Astrocyte (in vitro differentiated cells and primary cell): ENCODE results near the gene GTF3C6. TPM values are rescaled to one million over a fixed set of nuclear protein-coding genes. Genes with fewer than 3 reads are reported as not detected.

Experiments
- DNase-seq: peaks from one replicate; pipeline ENCODE4 v3.0.0-alpha.2; 2010; ENCODE audit warnings: low read depth
- FAIRE-seq: peaks from 2 replicates; lab custom pipeline; 2011; peaks lifted over from hg19 to GRCh38; lab: Jason Lieb, UNC
- H2AFZ ChIP-seq: 2 replicates; pipeline ENCODE4 v1.6.0; 2012; ENCODE audit warnings: low read depth, low read length, inconsistent platforms
- H3K27ac ChIP-seq: 2 replicates; pipeline ENCODE4 v1.5.1; 2011; ENCODE audit warnings: low read depth, low read length, inconsistent platforms
- H3K27me3 ChIP-seq: 2 replicates; pipeline ENCODE4 v1.6.0; 2011; ENCODE audit warnings: low read length, inconsistent platforms; ENCODE audit not compliant: insufficient read depth
- H3K36me3 ChIP-seq: 2 replicates; pipeline ENCODE4 v1.5.1; 2011; ENCODE audit warnings: low read length, inconsistent platforms; ENCODE audit not compliant: insufficient read depth
- H3K4me1 ChIP-seq: 2 replicates; pipeline ENCODE4 v1.5.1; 2011; ENCODE audit warnings: low read length, inconsistent platforms; ENCODE audit not compliant: insufficient read depth
- H3K4me2 ChIP-seq: 2 replicates; pipeline ENCODE4 v1.6.0; 2012; ENCODE audit warnings: low read length, inconsistent platforms
- H3K4me3 ChIP-seq: 2 replicates; pipeline ENCODE4 v1.5.1; 2011; ENCODE audit warnings: low read depth, mild to moderate bottlenecking, low read length, inconsistent platforms; ENCODE audit not compliant: insufficient read depth
- H3K79me2 ChIP-seq: 2 replicates; pipeline ENCODE4 v1.6.0; 2012; ENCODE audit warnings: mild to moderate bottlenecking, low read length, inconsistent platforms; ENCODE audit not compliant: insufficient read depth
- H3K9ac ChIP-seq: 2 replicates; pipeline ENCODE4 v1.6.0; 2012; ENCODE audit warnings: mild to moderate bottlenecking, low read length, inconsistent platforms
- H3K9me3 ChIP-seq: 2 replicates; pipeline ENCODE4 v1.5.1; 2012; ENCODE audit warnings: low read depth, mild to moderate bottlenecking, low read length, inconsistent platforms; ENCODE audit not compliant: insufficient read depth
- H4K20me1 ChIP-seq: 2 replicates; pipeline ENCODE4 v1.6.0; 2012; ENCODE audit warnings: low read length, inconsistent platforms; ENCODE audit not compliant: insufficient read depth
- H3K27ac Mint-ChIP-seq: one replicate; pipeline ENCODE4 v1.8.0; 2021; ENCODE audit warnings: mild to moderate bottlenecking, mixed read lengths; ENCODE audit not compliant: unreplicated experiment
- H3K27me3 Mint-ChIP-seq: one replicate; pipeline ENCODE4 v1.8.0; 2021; ENCODE audit warnings: low read depth, mixed read lengths; ENCODE audit not compliant: unreplicated experiment
- H3K36me3 Mint-ChIP-seq: one replicate; pipeline ENCODE4 v1.8.0; 2021; ENCODE audit warnings: low read depth, mixed read lengths; ENCODE audit not compliant: unreplicated experiment
- H3K4me1 Mint-ChIP-seq: one replicate; pipeline ENCODE4 v1.8.0; 2021; ENCODE audit warnings: low read depth, mixed read lengths; ENCODE audit not compliant: unreplicated experiment
- H3K4me3 Mint-ChIP-seq: one replicate; pipeline ENCODE4 v1.8.0; 2021; ENCODE audit warnings: mild to moderate bottlenecking, moderate library complexity, mixed read lengths; ENCODE audit not compliant: unreplicated experiment
- H3K9me3 Mint-ChIP-seq: one replicate; pipeline ENCODE4 v1.8.0; 2021; ENCODE audit warnings: mild to moderate bottlenecking, mixed read lengths; ENCODE audit not compliant: unreplicated experiment
- EZH2 ChIP-seq: IDR thresholded peaks from 2 replicates; pipeline ENCODE4 v1.6.1; 2012; ENCODE audit warnings: mild to moderate bottlenecking, low read length, inconsistent platforms; ENCODE audit not compliant: insufficient read depth
- total RNA-seq: library from RNA; stranded (reverse); gene quantifications from 2 replicates; pipeline ENCODE4 v1.2.1, GENCODE V29; 2021
- TF ChIP-seq, protein P1 (sequence below): IDR thresholded peaks from 2 replicates; pipeline ENCODE4 v1.5.1; 2011; ENCODE audit warnings: low read depth, mild to moderate bottlenecking, inconsistent platforms, low read length, moderate library complexity; ENCODE audit not compliant: insufficient read depth

Gene GTF3C6
- total RNA-seq, 1 donor from 2014 or later = 116 TPM

- Mint-ChIP-seq H3K27ac (no peak overlapping the region), H3K4me1 (no peaks in the 10 kb centered on the region), H3K36me3 (no peaks in the 10 kb centered on the region), H3K27me3 (no peaks in the 10 kb centered on the region), H3K9me3 (no peaks in the 10 kb centered on the region), H3K4me3 (no peak overlapping the region)
- Histone ChIP-seq H3K27ac (no peak overlapping the region), H3K4me3 (no peak overlapping the region), H3K27me3 (no peaks in the 10 kb centered on the region), H3K4me1 (no peaks in the 10 kb centered on the region), H3K36me3 (no peaks in the 10 kb centered on the region), H3K9ac (no peak overlapping the region), H4K20me1 (no peaks in the 10 kb centered on the region), H3K9me3 (no peaks in the 10 kb centered on the region), H3K79me2 (no peaks in the 10 kb centered on the region), H3K4me2 (no peak overlapping the region), H2AFZ (no peak overlapping the region)
- no peak for FAIRE-seq
- peak; percentile 6 for DNase-seq
- no peak for TF ChIP-seq EZH2
- TF ChIP-seq, protein P1, sequence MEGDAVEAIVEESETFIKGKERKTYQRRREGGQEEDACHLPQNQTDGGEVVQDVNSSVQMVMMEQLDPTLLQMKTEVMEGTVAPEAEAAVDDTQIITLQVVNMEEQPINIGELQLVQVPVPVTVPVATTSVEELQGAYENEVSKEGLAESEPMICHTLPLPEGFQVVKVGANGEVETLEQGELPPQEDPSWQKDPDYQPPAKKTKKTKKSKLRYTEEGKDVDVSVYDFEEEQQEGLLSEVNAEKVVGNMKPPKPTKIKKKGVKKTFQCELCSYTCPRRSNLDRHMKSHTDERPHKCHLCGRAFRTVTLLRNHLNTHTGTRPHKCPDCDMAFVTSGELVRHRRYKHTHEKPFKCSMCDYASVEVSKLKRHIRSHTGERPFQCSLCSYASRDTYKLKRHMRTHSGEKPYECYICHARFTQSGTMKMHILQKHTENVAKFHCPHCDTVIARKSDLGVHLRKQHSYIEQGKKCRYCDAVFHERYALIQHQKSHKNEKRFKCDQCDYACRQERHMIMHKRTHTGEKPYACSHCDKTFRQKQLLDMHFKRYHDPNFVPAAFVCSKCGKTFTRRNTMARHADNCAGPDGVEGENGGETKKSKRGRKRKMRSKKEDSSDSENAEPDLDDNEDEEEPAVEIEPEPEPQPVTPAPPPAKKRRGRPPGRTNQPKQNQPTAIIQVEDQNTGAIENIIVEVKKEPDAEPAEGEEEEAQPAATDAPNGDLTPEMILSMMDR = no peak
Observed at GRCh38 chr6:110946498-110946897, 12.0 kb upstream of the GTF3C6 start.

DNA sequence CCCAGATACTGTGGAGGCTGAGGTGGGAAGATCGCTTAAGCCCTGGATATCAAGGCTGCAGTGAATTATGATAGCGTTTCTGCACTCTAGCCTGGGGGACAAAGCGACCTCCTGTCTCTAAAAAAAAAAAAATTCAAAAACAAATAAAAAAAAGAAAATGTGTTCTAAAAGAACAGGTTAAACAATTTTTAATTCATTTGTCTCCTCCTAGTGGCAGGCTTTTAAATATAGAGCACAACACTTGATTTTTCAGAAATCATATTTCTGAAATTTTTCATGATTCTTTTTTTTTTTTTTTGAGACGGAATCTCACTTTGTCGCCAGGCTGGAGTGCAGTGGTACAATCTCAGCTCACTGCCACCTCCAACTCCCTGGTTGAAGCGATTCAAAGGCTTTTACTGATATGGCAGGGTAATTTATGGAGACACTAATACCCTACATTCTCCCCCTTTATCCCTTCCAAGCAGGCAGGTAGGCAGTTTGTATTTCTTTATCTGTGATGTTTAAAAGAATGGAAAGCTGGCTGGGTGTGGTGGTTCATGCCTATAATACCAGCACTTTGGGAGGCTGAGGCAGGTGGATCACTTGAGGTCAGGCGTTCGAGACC, 8.7 kb upstream of the GTF3C6 start:
- H3K36me3 Mint-ChIP-seq = no peaks in the 10 kb centered on the region
- Histone ChIP-seq H3K9me3 (no peaks in the 10 kb centered on the region), H3K4me2 (no peak overlapping the region), H4K20me1 (no peaks in the 10 kb centered on the region), H3K4me1 (peaks cover 6% of the 10 kb centered on the region), H3K4me3 (no peak overlapping the region), H2AFZ (no peak overlapping the region), H3K9ac (no peak overlapping the region), H3K36me3 (no peaks in the 10 kb centered on the region), H3K27me3 (no peaks in the 10 kb centered on the region), H3K27ac (no peak overlapping the region), H3K79me2 (no peaks in the 10 kb centered on the region)
- no peak for DNase-seq
- H3K9me3 Mint-ChIP-seq = no peaks in the 10 kb centered on the region
- H3K27ac Mint-ChIP-seq = no peak overlapping the region
- H3K4me3 Mint-ChIP-seq = no peak overlapping the region
- H3K27me3 Mint-ChIP-seq = no peaks in the 10 kb centered on the region
- FAIRE-seq = no peak
- peaks cover 12% of the 10 kb centered on the region for H3K4me1 Mint-ChIP-seq
- TF ChIP-seq, protein P1 = peak; percentile 56
- no peak for TF ChIP-seq EZH2

DNA sequence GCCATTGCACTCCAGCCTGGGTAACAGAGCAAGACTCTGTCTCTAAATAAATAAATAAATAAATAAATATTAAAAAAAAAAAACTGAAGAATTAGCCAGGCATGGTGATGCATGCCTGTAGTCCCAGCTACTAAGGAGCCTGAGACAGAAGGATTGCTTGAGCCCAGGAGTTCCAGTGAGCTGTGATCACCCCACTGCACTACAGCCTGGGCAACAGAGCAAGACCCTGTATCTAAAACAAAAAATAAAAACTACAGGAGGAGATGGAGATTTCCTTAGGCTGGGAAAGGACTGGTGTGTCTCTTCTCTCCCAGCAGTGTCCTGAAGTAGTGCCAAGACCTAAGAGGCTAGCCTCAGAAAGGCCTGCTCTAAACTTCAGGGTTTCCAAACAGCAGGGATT, 8.1 kb upstream of the GTF3C6 start:
- Histone ChIP-seq H3K4me2 (no peak overlapping the region), H3K4me1 (peaks cover 6% of the 10 kb centered on the region), H3K4me3 (no peak overlapping the region), H3K9me3 (no peaks in the 10 kb centered on the region), H3K36me3 (no peaks in the 10 kb centered on the region), H3K27ac (no peak overlapping the region), H2AFZ (no peak overlapping the region), H3K79me2 (no peaks in the 10 kb centered on the region), H3K9ac (no peak overlapping the region), H3K27me3 (no peaks in the 10 kb centered on the region), H4K20me1 (no peaks in the 10 kb centered on the region)
- no peak overlapping the region for H3K4me3 Mint-ChIP-seq
- no peaks in the 10 kb centered on the region for H3K27me3 Mint-ChIP-seq
- TF ChIP-seq EZH2 = no peak
- TF ChIP-seq, protein P1 = no peak
- H3K36me3 Mint-ChIP-seq = no peaks in the 10 kb centered on the region
- H3K9me3 Mint-ChIP-seq = no peaks in the 10 kb centered on the region
- FAIRE-seq (no peak), DNase-seq (no peak)
- peaks cover 12% of the 10 kb centered on the region for H3K4me1 Mint-ChIP-seq
- no peak overlapping the region for H3K27ac Mint-ChIP-seq
